Thyroid gland (tissue), 4 donors: ENCODE results near the gene PALM. TPM values are rescaled to one million over a fixed set of nuclear protein-coding genes. Genes with fewer than 3 reads are reported as not detected.

Experiments
- DNase-seq, 2 donors: peaks; one replicate each; pipeline ENCODE4 v3.0.0-alpha.2; 2019
- H3K27ac ChIP-seq, 3 donors: fragments of 200-600 bp; sonication (generic); 1 replicate in 2 of 3; 2 replicates in 1 of 3; pipeline ENCODE4 v1.5.1; 2016 to 2019; ENCODE audit warnings: mild to moderate bottlenecking in 1 of 3, moderate library complexity in 1 of 3
- H3K27me3 ChIP-seq: fragments of 200-600 bp; sonication (generic); one replicate; pipeline ENCODE4 v1.5.1; 2019
- H3K36me3 ChIP-seq, 2 donors: fragments of 200-600 bp; sonication (generic); one replicate each; pipeline ENCODE4 v1.5.1; 2016 to 2019
- H3K4me1 ChIP-seq, 2 donors: fragments of 200-600 bp; sonication (generic); one replicate each; pipeline ENCODE4 v1.5.1; 2017 to 2019
- H3K4me3 ChIP-seq, 3 donors: fragments of 200-600 bp; sonication (generic); replicated peaks in 1 of 3; 1 replicate in 2 of 3; 2 replicates in 1 of 3; pipeline ENCODE4 v1.5.1; 2016; ENCODE audit warnings: mild to moderate bottlenecking in 1 of 3
- H3K9me3 ChIP-seq: fragments of 200-600 bp; sonication (generic); one replicate; pipeline ENCODE4 v1.5.1; 2017
- CTCF ChIP-seq, 6 experiments: fragments of 200-600 bp in 3 of 6; fragments of 450-650 bp in 3 of 6; sonication (generic) in 3 of 6; IDR thresholded peaks; one replicate each; pipeline ENCODE4 v1.5.1; 2016 to 2019; ENCODE audit warnings: antibody characterized with exemption in 6 of 6, mild to moderate bottlenecking in 2 of 6, inconsistent platforms in 1 of 6, moderate library complexity in 1 of 6
- POLR2A ChIP-seq, 2 donors: fragments of 450-650 bp; IDR thresholded peaks; one replicate each; pipeline ENCODE4 v1.6.1; 2017; ENCODE audit warnings: antibody characterized with exemption in 2 of 2, mild to moderate bottlenecking in 2 of 2, moderate library complexity in 1 of 2
- WGBS, 2 donors: methylation state at CpG; one replicate each; pipeline ENCODE4 v1.1.5; 2017; 5-methylcytosine and 5-hydroxymethylcytosine counted together
- intact Hi-C: fragments of 100-400 bp; cut with DNase I; formaldehyde crosslinking; loops from one replicate; pipeline ENCODE4 v1.15.1; 2023
- total RNA-seq, 4 donors: library from RNA; depleted of rRNA; stranded (reverse); fragments of >200 nt; gene quantifications; one replicate each; pipeline ENCODE4 v1.2.3, GENCODE V29; 2016

The PALM gene
- total RNA-seq, 4 donors from 2014 or later = 18.9 to 45.5 (median 27.7) TPM

GRCh38 chr19:686589-687297 is 22.0 kb upstream of the PALM start:
- no peaks in the 10 kb centered on the region for H3K36me3 ChIP-seq
- TF ChIP-seq CTCF (IDR thresholded peaks at IDR 0.05) (no peak), POLR2A (IDR thresholded peaks at IDR 0.05) (no peak)
- no peak overlapping the region for H3K27ac ChIP-seq
- no peak for DNase-seq
- no peaks in the 10 kb centered on the region for H3K9me3 ChIP-seq
- no peaks in the 10 kb centered on the region for H3K4me1 ChIP-seq
- intact Hi-C loops = no loop called here
- no peaks in the 10 kb centered on the region for H3K27me3 ChIP-seq
- WGBS, 2 donors = 75 to 86% methylated on average over 8 to 14 of the region's 17 CpGs
- no peak overlapping the region for H3K4me3 ChIP-seq

- Histone ChIP-seq H3K4me3 (no peak overlapping the region), H3K9me3 (no peaks in the 10 kb centered on the region), H3K27ac (no peak overlapping the region), H3K27me3 (no peaks in the 10 kb centered on the region), H3K36me3 (no peaks in the 10 kb centered on the region), H3K4me1 (no peaks in the 10 kb centered on the region)
- DNase-seq = no peak
- intact Hi-C loops = no loop called here
- WGBS, 2 donors = 83 to 93% methylated on average over 9 to 11 of the region's 11 CpGs
- TF ChIP-seq CTCF (IDR thresholded peaks at IDR 0.05) = no peak
- no peak for TF ChIP-seq POLR2A (IDR thresholded peaks at IDR 0.05)
Observed at GRCh38 chr19:687569-688166, 21.1 kb upstream of the PALM start.

GRCh38 chr19:688214-688613 is 20.5 kb upstream of the PALM start:
- no peaks in the 10 kb centered on the region for H3K9me3 ChIP-seq
- no peaks in the 10 kb centered on the region for H3K4me1 ChIP-seq
- no peak overlapping the region for H3K4me3 ChIP-seq
- TF ChIP-seq CTCF (IDR thresholded peaks at IDR 0.05) (no peak), POLR2A (IDR thresholded peaks at IDR 0.05) (no peak)
- no peak overlapping the region for H3K27ac ChIP-seq
- DNase-seq = no peak
- intact Hi-C loops = no loop called here
- H3K36me3 ChIP-seq = no peaks in the 10 kb centered on the region
- 51 to 71% methylated on average over 15 of the region's 15 CpGs for WGBS, 2 donors
- no peaks in the 10 kb centered on the region for H3K27me3 ChIP-seq

GRCh38 chr19:688992-689391 is 19.7 kb upstream of the PALM start:
- Histone ChIP-seq H3K9me3 (no peaks in the 10 kb centered on the region), H3K27ac (no peak overlapping the region), H3K4me1 (no peaks in the 10 kb centered on the region), H3K4me3 (no peak overlapping the region), H3K36me3 (no peaks in the 10 kb centered on the region), H3K27me3 (no peaks in the 10 kb centered on the region)
- WGBS, 2 donors = 75 to 83% methylated on average over 17 of the region's 17 CpGs
- intact Hi-C loops = no loop called here
- TF ChIP-seq POLR2A (IDR thresholded peaks at IDR 0.05) = no peak
- no peak for DNase-seq

GRCh38 chr19:690203-690602 is 18.5 kb upstream of the PALM start:
- Histone ChIP-seq H3K36me3 (no peaks in the 10 kb centered on the region), H3K9me3 (no peaks in the 10 kb centered on the region), H3K27me3 (no peaks in the 10 kb centered on the region), H3K4me1 (no peaks in the 10 kb centered on the region), H3K27ac (no peak overlapping the region), H3K4me3 (no peak overlapping the region)
- intact Hi-C loops = no loop called here
- TF ChIP-seq CTCF (IDR thresholded peaks at IDR 0.05) (no peak), POLR2A (IDR thresholded peaks at IDR 0.05) (no peak)
- 62 to 71% methylated on average over 17 to 18 of the region's 18 CpGs for WGBS, 2 donors
- DNase-seq = no peak
